Activated CD8-positive, alpha-beta memory T cell treated with anti-CD3 and anti-CD28 coated beads, Interleukin-2, amount 50 U/mL, for 24 hours (primary cell): ENCODE measurements around the gene GOLGA8G.
"Not testable (repeated sequence)": the region's sequence is repeated elsewhere in the genome, so short reads cannot be mapped to it uniquely, and the experiment has no call there.

Experiments used
- DNase-seq: peaks from one replicate; pipeline ENCODE4 v3.0.0-alpha.2; 2020; ENCODE audit errors: extremely low read depth

GOLGA8G gene

DNA sequence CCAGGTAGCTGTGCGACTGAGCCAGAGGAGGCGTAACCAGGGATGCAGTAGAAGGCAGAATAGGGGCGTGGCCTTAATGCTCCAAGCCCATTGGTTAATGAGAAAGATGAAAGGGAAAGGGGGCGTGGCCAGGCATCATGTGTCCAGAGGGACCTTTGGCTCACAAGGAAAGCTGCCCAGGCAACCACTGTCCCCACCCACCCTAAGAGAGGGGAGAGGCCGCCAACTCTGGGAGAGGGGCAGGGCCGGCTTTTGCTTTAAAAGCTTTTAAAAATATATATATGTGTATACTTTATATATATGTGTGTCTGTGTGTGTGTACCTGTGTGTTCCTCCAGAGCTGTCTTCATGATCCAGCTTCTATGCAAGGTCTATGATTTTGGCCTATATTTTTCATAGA lies at the start of gene GOLGA8G:
GOLGA8G (minus strand) TSS at position 18 of the 400 bp plus-strand sequence. CDS start 62 bp downstream, outside the sequence.
- DNase-seq: not testable (repeated sequence)

GRCh38 chr15:28573351-28573750 lies 40.6 kb upstream of the GOLGA8G start:
- not testable (repeated sequence) for DNase-seq

- not testable (repeated sequence) for DNase-seq
These were observed 20.5 kb upstream of the GOLGA8G start, which contains the start of gene GOLGA6L25 for GRCh38 chr15:28553268-28553667. Gene GOLGA6L25, plus strand, starts transcription at chr15:28553568. Its CDS starts 61 bp downstream, at chr15:28553629.

- not testable (repeated sequence) for DNase-seq
These were observed 17.6 kb downstream of the GOLGA8G start for GRCh38 chr15:28515208-28515607.

DNA sequence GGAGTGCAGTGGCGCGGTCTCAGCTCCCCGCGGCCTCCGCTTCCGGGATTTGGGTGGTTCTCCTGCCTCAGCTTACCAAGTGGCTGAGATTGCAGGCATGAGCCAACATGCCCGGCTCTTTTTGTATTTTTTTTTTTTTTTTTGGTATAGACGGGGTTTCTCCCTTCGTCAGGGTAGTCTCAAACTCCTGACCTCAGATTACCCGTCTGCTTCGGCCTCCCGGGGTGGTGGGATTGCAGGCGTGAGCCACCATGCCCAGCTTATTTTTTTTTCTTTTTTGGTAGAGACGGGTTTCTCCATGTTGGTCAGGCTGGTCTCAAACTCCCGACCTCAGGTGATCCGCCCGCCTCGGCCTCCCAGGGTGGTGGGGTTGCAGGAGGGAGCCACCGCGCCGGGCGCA lies 18.6 kb downstream of the GOLGA8G start:
- not testable (repeated sequence) for DNase-seq

DNA sequence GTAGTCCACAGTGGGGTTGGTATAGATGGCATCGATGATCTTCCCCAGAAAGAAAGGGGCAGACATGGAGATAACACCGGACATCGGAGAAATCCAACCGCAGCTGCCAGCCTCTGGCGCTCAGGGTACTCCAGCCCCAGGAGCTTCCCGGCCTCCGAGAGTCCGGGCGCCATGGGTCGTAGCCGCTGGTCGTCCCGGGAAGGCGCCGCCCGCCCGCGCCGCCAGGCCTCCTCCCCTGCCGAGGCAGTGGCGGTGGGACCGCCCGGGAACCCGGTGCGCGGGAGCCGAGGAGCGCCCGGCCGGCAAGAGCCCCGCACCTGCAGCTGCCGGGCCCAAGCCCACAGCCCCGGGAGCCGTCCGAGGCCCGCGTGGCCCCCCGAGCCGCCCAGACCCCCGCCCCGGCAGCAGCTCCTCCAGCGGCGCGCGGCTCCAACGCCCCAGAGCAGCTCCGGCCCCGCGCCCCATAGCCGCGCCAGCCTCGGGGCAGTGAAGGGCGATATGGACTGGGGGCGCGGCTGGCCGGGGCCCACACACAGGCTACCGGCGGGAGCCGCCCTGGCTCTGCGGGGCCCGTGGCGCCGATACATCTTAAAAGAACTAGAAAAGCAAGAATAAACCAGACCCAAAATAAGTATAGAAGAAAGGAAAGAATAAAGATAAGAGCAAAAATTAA lies 24.4 kb downstream of the GOLGA8G start:
- DNase-seq: not testable (repeated sequence)

- not testable (repeated sequence) for DNase-seq
These were observed 51.4 kb downstream of the GOLGA8G start for GRCh38 chr15:28481340-28481739.
